Measurements from ENCODE around the gene PPP1R14C.

- TF ChIP-seq CTCF (conservative IDR thresholded peaks at IDR 0.05 in 1 of 2, IDR thresholded peaks at IDR 0.05 in 1 of 2; ENCODE audit: low read depth in 1 of 2, low read length in 2 of 2), result no peak
- no peak for TF ChIP-seq EZH2 (IDR thresholded peaks at IDR 0.05; ENCODE audit: low read length, missing control alignments)
Observed at GRCh38 chr6:150149146-150149545, 6.3 kb downstream of the PPP1R14C start.

Measured in fibroblast of lung (primary cell).